Glutamatergic neuron (in vitro differentiated cells): ENCODE measurements around the gene ETF1. TPM values are rescaled to one million over a fixed set of nuclear protein-coding genes. Genes with fewer than 3 reads are reported as not detected.

ENCODE experiments used
- DNase-seq: peaks from one replicate; pipeline ENCODE4 v3.0.0; 2022
- H3K27ac Mint-ChIP-seq: one replicate; pipeline ENCODE4 v1.8.0; 2020; ENCODE audit warnings: mild to moderate bottlenecking, mixed read lengths, inconsistent platforms; ENCODE audit not compliant: unreplicated experiment
- H3K27me3 Mint-ChIP-seq: one replicate; pipeline ENCODE4 v1.8.0; 2020; ENCODE audit warnings: mild to moderate bottlenecking, moderate library complexity, mixed read lengths, inconsistent platforms; ENCODE audit not compliant: unreplicated experiment
- H3K36me3 Mint-ChIP-seq: one replicate; pipeline ENCODE4 v1.8.0; 2020; ENCODE audit warnings: mild to moderate bottlenecking, mixed read lengths, inconsistent platforms; ENCODE audit not compliant: unreplicated experiment
- H3K4me1 Mint-ChIP-seq: one replicate; pipeline ENCODE4 v1.8.0; 2020; ENCODE audit warnings: mild to moderate bottlenecking, low read depth, mixed read lengths, inconsistent platforms; ENCODE audit not compliant: unreplicated experiment
- H3K4me3 Mint-ChIP-seq: one replicate; pipeline ENCODE4 v1.8.0; 2020; ENCODE audit warnings: mild to moderate bottlenecking, mixed read lengths, inconsistent platforms; ENCODE audit not compliant: unreplicated experiment
- H3K9me3 Mint-ChIP-seq: one replicate; pipeline ENCODE4 v1.8.0; 2020; ENCODE audit warnings: mild to moderate bottlenecking, moderate library complexity, mixed read lengths, inconsistent platforms; ENCODE audit not compliant: unreplicated experiment
- total RNA-seq: library from RNA; stranded (reverse); fragmentation: NEBNext Ultra II Directional; extraction: Animal tissue kit (Norgen Biotek cat#: 25700); gene quantifications from one replicate; pipeline ENCODE4 v1.2.1, GENCODE V29; 2021; ENCODE audit not compliant: unreplicated experiment
- TF ChIP-seq, protein P1 (sequence below): fragments of 200-600 bp; sonication (generic); IDR thresholded peaks from one replicate; pipeline ENCODE4 v1.5.0; 2021; ENCODE audit not compliant: partially characterized antibody, unreplicated experiment

The ETF1 gene
- total RNA-seq, 1 donor from 2014 or later, result 70.4 TPM

- Mint-ChIP-seq H3K9me3 (peaks cover 11% of the 10 kb centered on the region), H3K4me3 (peak within 1 kb of the TSS; percentile 95), H3K36me3 (no peaks in the 10 kb centered on the region), H3K4me1 (peaks cover 6% of the 10 kb centered on the region), H3K27ac (peak within 1 kb of the TSS; percentile 100), H3K27me3 (peaks cover 5% of the 10 kb centered on the region)
- DNase-seq, result peak; percentile 96
- TF ChIP-seq, protein P1, sequence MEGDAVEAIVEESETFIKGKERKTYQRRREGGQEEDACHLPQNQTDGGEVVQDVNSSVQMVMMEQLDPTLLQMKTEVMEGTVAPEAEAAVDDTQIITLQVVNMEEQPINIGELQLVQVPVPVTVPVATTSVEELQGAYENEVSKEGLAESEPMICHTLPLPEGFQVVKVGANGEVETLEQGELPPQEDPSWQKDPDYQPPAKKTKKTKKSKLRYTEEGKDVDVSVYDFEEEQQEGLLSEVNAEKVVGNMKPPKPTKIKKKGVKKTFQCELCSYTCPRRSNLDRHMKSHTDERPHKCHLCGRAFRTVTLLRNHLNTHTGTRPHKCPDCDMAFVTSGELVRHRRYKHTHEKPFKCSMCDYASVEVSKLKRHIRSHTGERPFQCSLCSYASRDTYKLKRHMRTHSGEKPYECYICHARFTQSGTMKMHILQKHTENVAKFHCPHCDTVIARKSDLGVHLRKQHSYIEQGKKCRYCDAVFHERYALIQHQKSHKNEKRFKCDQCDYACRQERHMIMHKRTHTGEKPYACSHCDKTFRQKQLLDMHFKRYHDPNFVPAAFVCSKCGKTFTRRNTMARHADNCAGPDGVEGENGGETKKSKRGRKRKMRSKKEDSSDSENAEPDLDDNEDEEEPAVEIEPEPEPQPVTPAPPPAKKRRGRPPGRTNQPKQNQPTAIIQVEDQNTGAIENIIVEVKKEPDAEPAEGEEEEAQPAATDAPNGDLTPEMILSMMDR, result no peak
Observed at GRCh38 chr5:138575194-138576015, 32.4 kb upstream of the ETF1 start, which contains the start of gene HSPA9. TSS of gene HSPA9 (minus strand) at chr5:138575401. CDS start at chr5:138575318, 83 bp downstream.

GRCh38 chr5:138574744-138575193, 31.7 kb upstream of the ETF1 start:
- no peaks in the 10 kb centered on the region for H3K36me3 Mint-ChIP-seq
- peak overlapping the region; percentile 95 for H3K4me3 Mint-ChIP-seq
- H3K27ac Mint-ChIP-seq, result peak overlapping the region; percentile 100
- H3K9me3 Mint-ChIP-seq, result peaks cover 11% of the 10 kb centered on the region
- no peak for DNase-seq
- TF ChIP-seq, protein P1, result no peak
- H3K27me3 Mint-ChIP-seq, result peaks cover 7% of the 10 kb centered on the region
- peaks cover 6% of the 10 kb centered on the region for H3K4me1 Mint-ChIP-seq

DNA sequence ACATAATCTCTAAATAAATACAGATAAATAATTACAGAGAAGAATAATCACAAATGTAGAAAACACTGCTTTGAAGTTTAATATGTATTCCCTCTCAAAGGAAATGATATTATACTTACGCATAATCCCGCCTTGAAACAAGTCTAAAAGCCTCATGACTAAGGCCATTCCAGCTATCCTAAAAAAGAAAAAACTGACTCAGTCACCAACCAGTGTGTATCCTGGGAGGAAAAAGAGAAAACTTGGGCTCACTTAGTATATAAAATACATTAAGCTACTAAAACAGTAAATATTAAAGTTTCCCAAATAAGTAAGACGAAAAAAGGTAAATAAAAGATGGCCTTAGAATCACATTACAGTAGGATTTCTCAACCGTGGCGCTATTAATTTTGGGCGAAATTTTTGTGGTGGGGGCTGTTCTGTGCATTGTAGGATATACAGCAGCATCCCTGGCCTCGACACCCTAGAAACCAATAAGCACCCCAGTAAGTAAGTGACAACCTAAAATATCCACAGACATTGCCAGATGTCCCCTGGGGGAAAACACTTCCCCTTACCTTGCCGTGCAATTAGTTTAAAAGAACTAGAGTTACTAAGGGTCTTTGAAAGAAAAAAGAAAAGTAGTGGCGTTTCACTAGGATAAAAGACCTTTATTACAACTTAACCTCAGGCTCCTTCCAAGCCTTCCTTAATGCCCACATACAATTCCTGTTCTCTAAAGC, 31.1 kb upstream of the ETF1 start:
- Mint-ChIP-seq H3K36me3 (no peaks in the 10 kb centered on the region), H3K27me3 (peaks cover 7% of the 10 kb centered on the region), H3K27ac (peak overlapping the region; percentile 100), H3K4me3 (peak overlapping the region; percentile 95), H3K4me1 (peaks cover 6% of the 10 kb centered on the region), H3K9me3 (peaks cover 11% of the 10 kb centered on the region)
- DNase-seq, result no peak
- TF ChIP-seq, protein P1, result no peak

DNA sequence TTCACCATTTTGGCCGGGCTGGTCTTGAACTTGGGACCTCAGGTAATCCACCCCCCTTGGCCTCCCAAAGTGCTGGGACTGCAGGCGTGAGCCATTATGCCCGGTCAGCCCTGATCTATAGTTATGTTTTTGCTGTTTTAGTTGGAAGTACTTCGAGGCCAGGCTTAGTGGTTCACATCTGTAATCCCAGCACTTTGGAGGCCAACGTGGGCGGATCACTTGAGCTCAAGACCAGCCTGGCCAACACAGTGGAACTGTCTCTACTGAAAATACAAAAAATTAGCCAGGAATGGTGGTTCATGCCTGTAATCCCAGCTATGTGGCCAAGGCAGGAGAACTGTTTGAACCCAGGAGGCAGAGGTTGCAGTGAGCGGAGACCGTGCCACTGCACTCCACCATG, 30.2 kb upstream of the ETF1 start:
- Mint-ChIP-seq H3K27ac (no peak overlapping the region), H3K4me1 (peaks cover 6% of the 10 kb centered on the region), H3K4me3 (no peak overlapping the region), H3K36me3 (no peaks in the 10 kb centered on the region), H3K27me3 (peaks cover 7% of the 10 kb centered on the region), H3K9me3 (peaks cover 11% of the 10 kb centered on the region)
- no peak for DNase-seq
- TF ChIP-seq, protein P1, result no peak

GRCh38 chr5:138570871-138571270, 27.8 kb upstream of the ETF1 start:
- Mint-ChIP-seq H3K4me3 (no peak overlapping the region), H3K27me3 (peaks cover 5% of the 10 kb centered on the region), H3K36me3 (no peaks in the 10 kb centered on the region), H3K27ac (no peak overlapping the region), H3K9me3 (peaks cover 7% of the 10 kb centered on the region), H3K4me1 (peaks cover 4% of the 10 kb centered on the region)
- DNase-seq, result no peak
- TF ChIP-seq, protein P1, result no peak
